ENCODE results near the gene PRKAA1.
A peak's percentile ranks its signal among the peaks of the same experiment; 100 is the strongest.

Gene PRKAA1

DNA sequence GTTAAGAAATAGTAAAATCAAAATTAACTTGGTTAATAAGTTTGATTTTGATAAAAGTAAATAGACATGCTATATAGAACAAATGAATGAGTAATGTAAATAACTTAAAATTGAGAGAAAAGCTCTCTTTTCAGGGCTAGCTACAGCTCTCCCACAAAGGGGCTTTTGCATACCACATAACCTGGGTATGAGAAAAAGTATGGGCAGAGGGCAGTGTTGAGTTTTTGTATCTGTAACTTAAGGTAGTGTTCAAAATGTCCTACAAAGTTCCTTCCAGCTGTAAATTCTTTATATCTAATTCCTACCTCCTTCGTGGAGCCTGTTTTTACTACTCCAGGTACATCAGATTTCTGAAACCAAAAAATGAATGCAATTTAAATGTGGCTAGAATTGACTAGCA, 23.6 kb downstream of the PRKAA1 start:
- DNase-seq (ENCODE audit: extremely low read depth, low read depth): no peak
- no peak for TF ChIP-seq CTCF (IDR thresholded peaks at IDR 0.05; ENCODE audit: low read depth, low read length)

DNA sequence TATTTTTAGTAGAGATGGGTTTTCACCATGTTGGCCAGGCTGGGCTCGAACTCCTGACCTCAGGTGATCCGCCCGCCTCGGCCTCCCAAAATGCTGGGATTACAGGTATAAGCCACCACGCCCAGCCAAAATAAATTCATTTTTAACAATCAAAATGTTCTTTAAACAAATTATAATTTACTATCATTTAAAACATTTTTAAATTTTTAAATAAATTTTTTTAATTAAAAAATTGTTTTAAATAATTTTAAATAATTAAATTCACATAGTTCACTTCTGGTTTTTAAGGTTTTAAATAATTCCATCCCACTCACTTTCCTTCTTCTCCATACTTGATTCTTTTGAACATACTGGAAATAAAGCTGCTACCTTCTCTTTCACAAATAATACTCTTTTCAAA, 27.4 kb downstream of the PRKAA1 start:
- TF ChIP-seq CTCF (IDR thresholded peaks at IDR 0.05; ENCODE audit: low read depth, low read length): no peak
- DNase-seq (ENCODE audit: extremely low read depth, low read depth): no peak

GRCh38 chr5:40762705-40763104, 35.5 kb downstream of the PRKAA1 start:
- TF ChIP-seq CTCF (IDR thresholded peaks at IDR 0.05; ENCODE audit: low read depth, low read length): no peak
- no peak for DNase-seq (ENCODE audit: extremely low read depth, low read depth)

DNA sequence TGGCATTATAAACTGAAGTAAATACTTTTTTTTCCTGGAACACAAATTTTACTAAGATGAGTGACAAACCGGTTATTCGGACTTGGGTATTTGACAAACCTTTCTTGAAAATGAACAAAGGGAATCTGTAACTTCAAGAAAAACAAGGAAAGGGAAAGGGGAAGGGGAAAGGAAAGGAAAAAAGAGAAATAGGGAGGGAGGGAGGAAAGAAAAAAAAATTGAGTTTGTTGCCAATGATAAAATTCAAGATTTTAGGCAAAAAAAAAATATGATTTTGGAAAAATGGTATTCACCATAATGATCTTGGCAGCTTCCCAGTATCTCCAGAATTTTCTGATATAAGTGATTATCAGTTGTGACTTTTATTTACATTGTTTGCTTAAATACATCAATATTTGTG, 40.8 kb downstream of the PRKAA1 start:
- DNase-seq (ENCODE audit: extremely low read depth, low read depth): no peak
- TF ChIP-seq CTCF (IDR thresholded peaks at IDR 0.05; ENCODE audit: low read depth, low read length): no peak

GRCh38 chr5:40755407-40756365, 42.5 kb downstream of the PRKAA1 start, which contains the start of gene TTC33:
TTC33 (minus strand) TSS chr5:40755961; CDS start chr5:40747018, 8,943 bp downstream.
- DNase-seq (ENCODE audit: extremely low read depth, low read depth): peak; percentile 83
- TF ChIP-seq CTCF (IDR thresholded peaks at IDR 0.05; ENCODE audit: low read depth, low read length): peak; percentile 76

DNA sequence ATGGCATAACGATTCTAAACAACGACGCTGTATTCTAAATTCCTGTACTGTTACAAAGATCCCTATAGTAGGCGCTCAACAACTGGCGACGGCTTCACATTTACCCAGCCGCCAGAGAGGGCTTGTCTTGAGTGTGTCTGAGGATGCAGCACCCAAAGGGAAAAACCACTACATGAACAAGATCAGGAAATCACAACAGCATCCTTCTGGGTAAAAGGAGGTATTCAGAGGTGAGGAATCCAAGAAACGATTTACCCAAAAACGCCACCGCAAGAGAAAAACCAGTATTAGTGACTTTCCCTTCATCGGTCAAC, 43.1 kb downstream of the PRKAA1 start:
- TF ChIP-seq CTCF (IDR thresholded peaks at IDR 0.05; ENCODE audit: low read depth, low read length): peak; percentile 80
- peak; percentile 60 for DNase-seq (ENCODE audit: extremely low read depth, low read depth)

GRCh38 chr5:40754381-40755092, 43.6 kb downstream of the PRKAA1 start:
- no peak for TF ChIP-seq CTCF (IDR thresholded peaks at IDR 0.05; ENCODE audit: low read depth, low read length)
- no peak for DNase-seq (ENCODE audit: extremely low read depth, low read depth)
